Stimulated activated naive B cell treated with anti-CD40 and anti-IgM and Interleukin-4, amounts not matched to agents 10 μg/mL and 1 μg/mL and 100 μg/mL, for 72 hours (primary cell): ENCODE data around the gene SHISAL2A.
A peak's percentile ranks its signal among the peaks of the same experiment; 100 is the strongest.
"Not testable (repeated sequence)": the region's sequence is repeated elsewhere in the genome, so short reads cannot be mapped to it uniquely, and the experiment has no call there.

Source experiments
- ATAC-seq, 2 donors: fragments of 150-1000 bp; cut with Tn5 transposase; replicated peaks; 2 replicates each; pipeline ENCODE4 v1.10.0; 2021; ENCODE audit warnings: moderate library complexity in 1 of 2
- DNase-seq: peaks from one replicate; pipeline ENCODE4 v3.0.0; 2021
- H3K27ac Mint-ChIP-seq: one replicate; pipeline ENCODE4 v1.8.0; 2022; ENCODE audit warnings: mild to moderate bottlenecking, mixed read lengths
- H3K27me3 Mint-ChIP-seq, 2 donors: one replicate each; pipeline ENCODE4 v1.8.0; 2022; ENCODE audit warnings: mixed read lengths in 2 of 2
- H3K36me3 Mint-ChIP-seq, 2 donors: one replicate each; pipeline ENCODE4 v1.8.0; 2022; ENCODE audit warnings: mixed read lengths in 2 of 2, mild to moderate bottlenecking in 1 of 2
- H3K4me1 Mint-ChIP-seq, 2 donors: one replicate each; pipeline ENCODE4 v1.8.0; 2022; ENCODE audit warnings: mixed read lengths in 2 of 2, mild to moderate bottlenecking in 1 of 2
- H3K4me3 Mint-ChIP-seq, 2 donors: one replicate each; pipeline ENCODE4 v1.8.0; 2022; ENCODE audit warnings: mild to moderate bottlenecking in 2 of 2, mixed read lengths in 2 of 2, moderate library complexity in 1 of 2
- H3K9me3 Mint-ChIP-seq, 2 donors: one replicate each; pipeline ENCODE4 v1.8.0; 2022; ENCODE audit warnings: mixed read lengths in 2 of 2, mild to moderate bottlenecking in 1 of 2

SHISAL2A gene

GRCh38 chr1:52674497-52675384, 41.8 kb downstream of the SHISAL2A start:
- Mint-ChIP-seq H3K27me3 (no peaks in the 10 kb centered on the region), H3K4me3 (no peak overlapping the region), H3K36me3 (peaks cover 20% of the 10 kb centered on the region in 2 donors), H3K27ac (no peak overlapping the region), H3K4me1 (peaks cover 12 to 29% of the 10 kb centered on the region in 2 donors), H3K9me3 (no peaks in the 10 kb centered on the region)
- ATAC-seq (no peak), DNase-seq (no peak)

GRCh38 chr1:52676249-52676903, 43.4 kb downstream of the SHISAL2A start:
- ATAC-seq (no peak), DNase-seq (no peak)
- Mint-ChIP-seq H3K4me3 (no peak overlapping the region), H3K27ac (peak overlapping the region; percentile 42), H3K36me3 (peaks cover 19 to 22% of the 10 kb centered on the region in 2 donors), H3K27me3 (no peaks in the 10 kb centered on the region), H3K4me1 (peaks cover 16 to 26% of the 10 kb centered on the region in 2 donors), H3K9me3 (no peaks in the 10 kb centered on the region)

- Mint-ChIP-seq H3K9me3 (no peaks in the 10 kb centered on the region), H3K36me3 (peaks cover 19 to 22% of the 10 kb centered on the region in 2 donors), H3K27me3 (no peaks in the 10 kb centered on the region), H3K4me1 (peaks cover 16 to 26% of the 10 kb centered on the region in 2 donors), H3K4me3 (no peak overlapping the region), H3K27ac (no peak overlapping the region)
- DNase-seq (no peak), ATAC-seq (no peak)
Observed at GRCh38 chr1:52677076-52677806, 44.3 kb downstream of the SHISAL2A start.

GRCh38 chr1:52679048-52679447, 46.1 kb downstream of the SHISAL2A start:
- H3K9me3 Mint-ChIP-seq, result peaks cover 0 to 1% of the 10 kb centered on the region in 2 donors
- ATAC-seq (peak; percentile 39 to 73), DNase-seq (no peak)
- no peak overlapping the region for H3K4me3 Mint-ChIP-seq
- peak overlapping the region; percentile 53 for H3K27ac Mint-ChIP-seq
- H3K27me3 Mint-ChIP-seq, result no peaks in the 10 kb centered on the region
- peaks cover 16 to 30% of the 10 kb centered on the region in 2 donors for H3K4me1 Mint-ChIP-seq
- H3K36me3 Mint-ChIP-seq, result peaks cover 24 to 33% of the 10 kb centered on the region in 2 donors

GRCh38 chr1:52679498-52679897, 46.5 kb downstream of the SHISAL2A start:
- Mint-ChIP-seq H3K4me1 (peaks cover 16 to 31% of the 10 kb centered on the region in 2 donors), H3K36me3 (peaks cover 24 to 36% of the 10 kb centered on the region in 2 donors), H3K27me3 (no peaks in the 10 kb centered on the region), H3K4me3 (peak overlapping the region in 1 of 2 donors; percentile 7), H3K27ac (peak overlapping the region; percentile 53), H3K9me3 (peaks cover 0 to 1% of the 10 kb centered on the region in 2 donors)
- DNase-seq, result no peak
- ATAC-seq, result peak; percentile 18 to 51

- DNase-seq (no peak), ATAC-seq (no peak)
- Mint-ChIP-seq H3K36me3 (peaks cover 22 to 37% of the 10 kb centered on the region in 2 donors), H3K27me3 (no peaks in the 10 kb centered on the region), H3K4me1 (peaks cover 16 to 32% of the 10 kb centered on the region in 2 donors), H3K4me3 (no peak overlapping the region), H3K9me3 (peaks cover 0 to 1% of the 10 kb centered on the region in 2 donors), H3K27ac (peak overlapping the region; percentile 4)
Observed at GRCh38 chr1:52680353-52680752, 47.4 kb downstream of the SHISAL2A start.

- Mint-ChIP-seq H3K27ac (peak overlapping the region; percentile 4), H3K4me1 (peaks cover 19 to 40% of the 10 kb centered on the region in 2 donors), H3K27me3 (no peaks in the 10 kb centered on the region), H3K4me3 (no peak overlapping the region), H3K36me3 (peaks cover 25 to 38% of the 10 kb centered on the region in 2 donors), H3K9me3 (peaks cover 0 to 1% of the 10 kb centered on the region in 2 donors)
- DNase-seq (no peak), ATAC-seq (no peak)
Observed at GRCh38 chr1:52681136-52681535, 48.2 kb downstream of the SHISAL2A start.

- Mint-ChIP-seq H3K4me3 (no peak overlapping the region), H3K27me3 (no peaks in the 10 kb centered on the region), H3K9me3 (peaks cover 0 to 1% of the 10 kb centered on the region in 2 donors), H3K27ac (no peak overlapping the region), H3K36me3 (peaks cover 32 to 47% of the 10 kb centered on the region in 2 donors), H3K4me1 (peaks cover 24 to 46% of the 10 kb centered on the region in 2 donors)
- no peak for DNase-seq
- ATAC-seq, result no peak
Observed at GRCh38 chr1:52683367-52683940, 50.5 kb downstream of the SHISAL2A start.

GRCh38 chr1:52684545-52684944, 51.6 kb downstream of the SHISAL2A start:
- H3K4me3 Mint-ChIP-seq, result no peak overlapping the region
- DNase-seq (no peak), ATAC-seq (no peak)
- peaks cover 18 to 36% of the 10 kb centered on the region in 2 donors for H3K4me1 Mint-ChIP-seq
- H3K36me3 Mint-ChIP-seq, result peaks cover 32 to 47% of the 10 kb centered on the region in 2 donors
- H3K27me3 Mint-ChIP-seq, result no peaks in the 10 kb centered on the region
- H3K9me3 Mint-ChIP-seq, result peaks cover 0 to 1% of the 10 kb centered on the region in 2 donors
- no peak overlapping the region for H3K27ac Mint-ChIP-seq

GRCh38 chr1:52686261-52686751, 53.3 kb downstream of the SHISAL2A start:
- peak overlapping the region in 1 of 2 donors; percentile 41 for H3K4me3 Mint-ChIP-seq
- H3K27ac Mint-ChIP-seq, result peak overlapping the region; percentile 84
- peak; percentile 98 to 99 for ATAC-seq
- H3K27me3 Mint-ChIP-seq, H3K9me3 Mint-ChIP-seq: not testable (repeated sequence)
- peaks cover 33 to 43% of the 10 kb centered on the region in 2 donors for H3K36me3 Mint-ChIP-seq
- peaks cover 11 to 26% of the 10 kb centered on the region in 2 donors for H3K4me1 Mint-ChIP-seq
- peak; percentile 62 for DNase-seq

- Mint-ChIP-seq H3K27ac (no peak overlapping the region), H3K36me3 (peaks cover 35 to 45% of the 10 kb centered on the region in 2 donors)
Observed at GRCh38 chr1:52686830-52687229, 53.9 kb downstream of the SHISAL2A start.

GRCh38 chr1:52691821-52692220, 58.9 kb downstream of the SHISAL2A start:
- H3K36me3 Mint-ChIP-seq, result peaks cover 35 to 48% of the 10 kb centered on the region in 2 donors
- peak overlapping the region; percentile 33 for H3K27ac Mint-ChIP-seq
- H3K4me3 Mint-ChIP-seq, result no peak overlapping the region
- H3K4me1 Mint-ChIP-seq, result peaks cover 19 to 22% of the 10 kb centered on the region in 2 donors
- H3K27me3 Mint-ChIP-seq, result no peaks in the 10 kb centered on the region
- no peaks in the 10 kb centered on the region for H3K9me3 Mint-ChIP-seq
- DNase-seq (no peak), ATAC-seq (no peak)

More at GRCh38 chr1:52686830-52687229, 53.9 kb downstream of the SHISAL2A start:
- H3K9me3 Mint-ChIP-seq, result peaks cover 0 to 1% of the 10 kb centered on the region in 2 donors
- no peak overlapping the region for H3K4me3 Mint-ChIP-seq
- H3K27me3 Mint-ChIP-seq, result no peaks in the 10 kb centered on the region
- DNase-seq (no peak), ATAC-seq (no peak)
- H3K4me1 Mint-ChIP-seq, result peaks cover 11 to 26% of the 10 kb centered on the region in 2 donors

GRCh38 chr1:52692697-52693096, 59.7 kb downstream of the SHISAL2A start:
- Mint-ChIP-seq H3K27ac (no peak overlapping the region), H3K9me3 (no peaks in the 10 kb centered on the region), H3K4me1 (peaks cover 20 to 30% of the 10 kb centered on the region in 2 donors), H3K27me3 (no peaks in the 10 kb centered on the region), H3K36me3 (peaks cover 28 to 44% of the 10 kb centered on the region in 2 donors), H3K4me3 (no peak overlapping the region)
- no peak for ATAC-seq
- no peak for DNase-seq
